NAMALWA (cell line): ENCODE data around the gene HERC2.
"Not testable (repeated sequence)": the region's sequence is repeated elsewhere in the genome, so short reads cannot be mapped to it uniquely, and the experiment has no call there.

ENCODE experiments used
- DNase-seq: peaks from one replicate; pipeline ENCODE4 v3.0.0-alpha.2; 2015; ENCODE audit warnings: low spot score

The HERC2 gene

GRCh38 chr15:28273873-28274610, 47.9 kb downstream of the HERC2 start:
- no peak for DNase-seq

GRCh38 chr15:28273468-28273867, 48.5 kb downstream of the HERC2 start:
- DNase-seq, result no peak

GRCh38 chr15:28272587-28272986, 49.4 kb downstream of the HERC2 start:
- DNase-seq, result no peak

- no peak for DNase-seq
Observed at GRCh38 chr15:28271697-28272260, 50.2 kb downstream of the HERC2 start.

- no peak for DNase-seq
Observed at GRCh38 chr15:28269097-28269496, 52.9 kb downstream of the HERC2 start.

- DNase-seq, result no peak
Observed at GRCh38 chr15:28267727-28268126, 54.3 kb downstream of the HERC2 start.

- no peak for DNase-seq
Observed at GRCh38 chr15:28265334-28266019, 56.5 kb downstream of the HERC2 start.

- DNase-seq, result no peak
Observed at GRCh38 chr15:28264166-28264565, 57.8 kb downstream of the HERC2 start.

GRCh38 chr15:28262438-28262837, 59.5 kb downstream of the HERC2 start:
- DNase-seq, result no peak

GRCh38 chr15:28260722-28261121, 61.3 kb downstream of the HERC2 start:
- no peak for DNase-seq

- no peak for DNase-seq
Observed at GRCh38 chr15:28260317-28260716, 61.7 kb downstream of the HERC2 start.

GRCh38 chr15:28255965-28256364, 66.0 kb downstream of the HERC2 start:
- DNase-seq, result no peak

- no peak for DNase-seq
Observed at GRCh38 chr15:28252831-28253230, 69.1 kb downstream of the HERC2 start.

GRCh38 chr15:28246605-28247004, 75.4 kb downstream of the HERC2 start:
- no peak for DNase-seq

GRCh38 chr15:28243901-28244300, 78.1 kb downstream of the HERC2 start:
- DNase-seq, result no peak

GRCh38 chr15:28243399-28243798, 78.6 kb downstream of the HERC2 start:
- DNase-seq, result no peak

- not testable (repeated sequence) for DNase-seq
Observed at GRCh38 chr15:28238296-28238695, 83.7 kb downstream of the HERC2 start.

GRCh38 chr15:28231743-28232142, 90.2 kb downstream of the HERC2 start:
- not testable (repeated sequence) for DNase-seq

GRCh38 chr15:28231336-28231735, 90.6 kb downstream of the HERC2 start:
- not testable (repeated sequence) for DNase-seq

- not testable (repeated sequence) for DNase-seq
Observed at GRCh38 chr15:28228990-28229640, 92.9 kb downstream of the HERC2 start.

- DNase-seq, result no peak
Observed at GRCh38 chr15:28228096-28228495, 93.9 kb downstream of the HERC2 start.

- not testable (repeated sequence) for DNase-seq
Observed at GRCh38 chr15:28227303-28227702, 94.7 kb downstream of the HERC2 start.

GRCh38 chr15:28222612-28223011, 99.4 kb downstream of the HERC2 start:
- DNase-seq, result not testable (repeated sequence)
